Karpas-422 (cell line): Measurements from ENCODE around the gene DPP10. TPM values are rescaled to one million over a fixed set of nuclear protein-coding genes. Genes with fewer than 3 reads are reported as not detected.
"Not testable (repeated sequence)": the region's sequence is repeated elsewhere in the genome, so short reads cannot be mapped to it uniquely, and the experiment has no call there.

Experiments used
- DNase-seq: peaks from one replicate; pipeline ENCODE4 v3.0.0-alpha.2; 2015
- H2AFZ ChIP-seq: fragments of 200-600 bp; sonication (generic); 2 replicates; pipeline ENCODE4 v1.6.1; 2014; ENCODE audit warnings: antibody characterized with exemption, low read length, mixed read lengths
- H3K27ac ChIP-seq: fragments of 200-600 bp; sonication (generic); 2 replicates; pipeline ENCODE4 v1.5.1; 2014; ENCODE audit warnings: mild to moderate bottlenecking, low read length, moderate library complexity
- H3K27me3 ChIP-seq: fragments of 200-600 bp; sonication (generic); 2 replicates; pipeline ENCODE4 v1.6.1; 2014; ENCODE audit warnings: low read length, mixed read lengths
- H3K36me3 ChIP-seq: fragments of 200-600 bp; sonication (generic); 2 replicates; pipeline ENCODE4 v1.6.1; 2014; ENCODE audit warnings: low read length, mixed read lengths; ENCODE audit not compliant: insufficient read depth
- H3K4me1 ChIP-seq: fragments of 200-600 bp; sonication (generic); 2 replicates; pipeline ENCODE4 v1.6.1; 2014; ENCODE audit warnings: mild to moderate bottlenecking, low read length, mixed read lengths
- H3K4me2 ChIP-seq: fragments of 200-600 bp; sonication (generic); 2 replicates; pipeline ENCODE4 v1.6.1; 2014; ENCODE audit warnings: low read length, low read depth, mild to moderate bottlenecking; ENCODE audit not compliant: poor library complexity, severe bottlenecking
- H3K4me3 ChIP-seq: fragments of 200-600 bp; sonication (generic); 2 replicates; pipeline ENCODE4 v1.5.1; 2014; ENCODE audit warnings: mild to moderate bottlenecking, antibody characterized with exemption, low read length, mixed read lengths
- H3K79me2 ChIP-seq: fragments of 200-600 bp; sonication (generic); 2 replicates; pipeline ENCODE4 v1.6.1; 2014; ENCODE audit warnings: mild to moderate bottlenecking, low read length, mixed read lengths
- H3K9ac ChIP-seq: fragments of 200-600 bp; sonication (generic); 2 replicates; pipeline ENCODE4 v1.6.0; 2014; ENCODE audit warnings: low read length
- H3K9me2 ChIP-seq: fragments of 200-600 bp; sonication (generic), shearing (Covaris generic); replicated peaks from 2 replicates; pipeline ENCODE4 v1.6.0; 2014; ENCODE audit warnings: mild to moderate bottlenecking, low read length, moderate library complexity; ENCODE audit not compliant: insufficient read depth
- H3K9me3 ChIP-seq: fragments of 300-700, 200-600 bp; sonication (generic); 2 replicates; pipeline ENCODE4 v1.6.1; 2014; ENCODE audit warnings: low read length, mixed read lengths
- H4K20me1 ChIP-seq: fragments of 200-600 bp; sonication (generic); 2 replicates; pipeline ENCODE4 v1.6.1; 2014; ENCODE audit warnings: mild to moderate bottlenecking, antibody characterized with exemption, low read length, low read depth; ENCODE audit not compliant: insufficient read depth
- total RNA-seq: library from RNA; depleted of rRNA; stranded (reverse); fragments of >200 nt; shearing (Covaris generic); gene quantifications from 2 replicates; pipeline ENCODE4 v1.2.3, GENCODE V29; 2014; ENCODE audit warnings: low replicate concordance

DPP10 gene
- total RNA-seq, 1 experiment from 2014 or later = not detected

DNA sequence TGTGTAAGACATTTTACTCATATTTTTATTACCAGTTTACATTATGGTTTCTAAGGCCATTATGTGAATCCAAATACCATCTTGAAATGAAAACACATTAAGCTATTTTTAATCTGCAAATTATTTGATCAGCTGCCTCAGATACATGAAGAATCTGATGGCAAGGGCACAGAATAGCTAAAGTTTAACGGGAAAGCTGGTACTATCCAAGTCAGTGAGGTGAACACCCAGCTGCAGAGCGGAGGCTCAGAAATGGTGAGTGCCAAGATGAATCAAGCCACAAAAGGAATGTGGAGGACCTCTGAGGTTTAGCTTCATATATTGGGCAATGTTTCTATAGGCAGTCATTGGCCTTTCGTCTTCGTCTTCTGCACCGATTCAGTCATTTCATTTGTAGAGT, 75.1 kb downstream of the DPP10 start:
- no peaks in the 10 kb centered on the region for H3K79me2 ChIP-seq
- DNase-seq = no peak
- H3K27me3 ChIP-seq = no peaks in the 10 kb centered on the region
- no peaks in the 10 kb centered on the region for H3K36me3 ChIP-seq
- no peak overlapping the region for H2AFZ ChIP-seq
- no peak overlapping the region for H3K9ac ChIP-seq
- H3K9me3 ChIP-seq = no peaks in the 10 kb centered on the region
- no peak overlapping the region for H3K4me3 ChIP-seq
- H4K20me1 ChIP-seq = no peaks in the 10 kb centered on the region
- H3K4me2 ChIP-seq = no peak overlapping the region
- no peak overlapping the region for H3K27ac ChIP-seq
- H3K9me2 ChIP-seq = no peaks in the 10 kb centered on the region
- H3K4me1 ChIP-seq = no peaks in the 10 kb centered on the region

DNA sequence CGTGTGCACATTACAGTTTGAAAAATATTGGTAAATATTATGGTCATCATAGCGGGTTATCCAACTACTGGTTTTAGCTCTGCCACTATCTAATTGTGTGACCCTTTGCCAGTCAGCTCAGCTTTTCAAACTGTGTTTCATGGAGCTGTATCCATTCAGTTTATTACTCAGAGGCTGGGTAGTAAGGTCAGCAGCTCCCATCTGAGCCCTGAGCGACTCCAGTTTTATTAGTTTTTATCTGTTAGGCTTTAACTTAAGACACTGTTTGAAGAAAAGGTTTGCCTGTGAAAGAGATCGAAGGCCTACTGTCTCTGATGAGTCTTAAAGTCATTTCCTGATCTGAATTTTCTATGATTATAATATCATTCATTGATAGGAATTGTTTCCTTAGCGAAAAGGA, 76.3 kb downstream of the DPP10 start:
- H3K79me2 ChIP-seq = no peaks in the 10 kb centered on the region
- H3K9ac ChIP-seq = no peak overlapping the region
- no peaks in the 10 kb centered on the region for H3K9me3 ChIP-seq
- H3K4me1 ChIP-seq = no peaks in the 10 kb centered on the region
- H4K20me1 ChIP-seq = no peaks in the 10 kb centered on the region
- no peaks in the 10 kb centered on the region for H3K27me3 ChIP-seq
- H3K36me3 ChIP-seq = no peaks in the 10 kb centered on the region
- no peak overlapping the region for H2AFZ ChIP-seq
- DNase-seq = no peak
- H3K27ac ChIP-seq = no peak overlapping the region
- no peak overlapping the region for H3K4me2 ChIP-seq
- no peak overlapping the region for H3K4me3 ChIP-seq
- no peaks in the 10 kb centered on the region for H3K9me2 ChIP-seq

DNA sequence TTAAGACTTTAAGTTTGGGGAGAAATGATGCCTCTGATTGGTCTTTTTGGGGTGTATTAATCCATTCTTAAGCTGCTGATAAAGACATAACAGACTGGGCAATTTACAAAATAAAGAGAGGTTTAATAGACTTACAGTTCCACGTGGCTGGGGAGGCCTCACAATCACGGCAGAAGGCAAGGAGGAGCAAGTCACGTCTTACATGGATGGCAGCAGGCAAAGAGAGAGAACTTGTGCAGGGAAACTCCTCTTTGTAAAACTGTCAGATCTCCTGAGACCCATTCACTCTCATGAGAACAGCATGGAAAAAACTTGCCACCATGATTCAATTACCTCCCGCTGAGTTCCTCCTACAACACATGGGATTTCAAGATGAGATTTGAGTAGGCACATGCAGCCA, 80.2 kb downstream of the DPP10 start:
- not testable (repeated sequence) for H4K20me1 ChIP-seq, DNase-seq, H3K36me3 ChIP-seq, H3K4me3 ChIP-seq, H2AFZ ChIP-seq, H3K4me2 ChIP-seq, H3K79me2 ChIP-seq, H3K9me2 ChIP-seq, H3K27ac ChIP-seq, H3K9ac ChIP-seq, H3K4me1 ChIP-seq, H3K27me3 ChIP-seq, H3K9me3 ChIP-seq

DNA sequence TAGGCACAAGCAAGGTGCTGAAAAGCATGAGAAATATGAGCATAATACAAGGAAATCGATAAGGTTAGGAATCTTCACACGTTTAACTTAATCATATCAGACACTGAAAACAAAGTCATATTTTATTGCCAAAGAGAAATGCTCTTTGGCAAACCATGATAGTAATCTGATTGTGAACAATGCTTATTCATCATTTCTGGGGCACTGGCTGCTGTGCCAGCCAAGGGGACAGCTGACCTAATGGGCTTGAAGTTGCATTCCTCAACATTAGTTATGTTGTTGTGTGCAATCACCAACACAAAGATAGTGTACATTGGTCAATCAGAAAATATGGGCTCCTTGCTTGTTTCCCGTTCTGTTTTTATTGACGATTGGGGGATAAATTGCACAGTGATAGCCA, 83.5 kb downstream of the DPP10 start:
- Histone ChIP-seq H3K27me3 (no peaks in the 10 kb centered on the region), H3K9ac (no peak overlapping the region), H3K79me2 (no peaks in the 10 kb centered on the region), H2AFZ (no peak overlapping the region), H3K4me3 (no peak overlapping the region), H3K4me1 (no peaks in the 10 kb centered on the region), H4K20me1 (no peaks in the 10 kb centered on the region), H3K9me2 (no peaks in the 10 kb centered on the region), H3K9me3 (no peaks in the 10 kb centered on the region), H3K4me2 (no peak overlapping the region), H3K27ac (no peak overlapping the region), H3K36me3 (no peaks in the 10 kb centered on the region)
- no peak for DNase-seq

DNA sequence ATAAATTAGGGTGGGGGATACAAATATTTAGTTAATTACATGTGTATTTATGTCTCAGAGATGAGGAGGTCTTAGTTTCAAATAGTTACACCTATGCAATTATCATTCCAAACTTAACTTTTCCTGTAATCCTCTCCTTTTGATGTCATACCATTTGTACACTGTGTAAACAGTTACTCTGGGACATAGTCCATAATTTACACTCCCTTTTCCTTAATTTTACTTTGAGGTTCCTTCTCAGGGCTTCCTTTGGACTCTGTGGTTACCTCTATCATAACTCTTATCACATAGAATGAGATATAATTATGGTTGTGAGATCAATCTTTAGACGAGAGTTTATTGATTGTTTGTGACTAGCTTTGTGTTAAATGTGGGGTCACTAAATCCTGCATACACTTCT, 84.4 kb downstream of the DPP10 start:
- Histone ChIP-seq H3K36me3 (no peaks in the 10 kb centered on the region), H3K9me2 (no peaks in the 10 kb centered on the region), H2AFZ (no peak overlapping the region)

DNA sequence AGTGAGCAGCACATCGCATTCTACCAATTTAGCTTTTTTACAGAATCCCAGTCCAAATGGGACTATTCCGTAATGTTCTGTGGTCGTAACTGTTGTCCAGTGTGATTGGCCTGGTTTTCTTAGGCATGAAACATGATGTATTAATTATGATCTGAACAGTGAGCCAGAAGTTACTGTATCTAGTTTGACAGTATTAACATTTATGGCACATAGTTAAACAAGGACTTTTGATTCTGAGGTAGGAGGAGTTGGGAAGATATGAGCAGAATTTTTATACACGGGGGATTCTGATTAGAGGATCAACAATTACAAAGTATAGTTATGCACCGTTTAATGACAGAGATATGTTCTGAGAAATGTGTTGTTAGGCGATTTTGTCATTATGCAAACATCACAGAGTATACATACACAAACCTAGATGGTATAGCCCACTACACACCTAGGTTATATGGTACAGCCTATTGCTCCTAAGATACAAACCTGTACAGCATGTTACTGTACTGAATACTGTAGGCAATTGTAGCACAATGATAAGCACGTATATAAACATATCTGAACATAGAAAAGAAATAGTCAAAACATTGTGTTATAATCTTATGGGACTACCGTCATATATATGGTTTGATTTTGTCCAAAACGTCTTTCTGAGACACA, 85.0 kb downstream of the DPP10 start:
- Histone ChIP-seq H4K20me1 (no peaks in the 10 kb centered on the region), H3K36me3 (no peaks in the 10 kb centered on the region), H3K9ac (no peak overlapping the region), H3K79me2 (no peaks in the 10 kb centered on the region), H3K27me3 (no peaks in the 10 kb centered on the region), H3K4me1 (no peaks in the 10 kb centered on the region), H2AFZ (no peak overlapping the region), H3K4me3 (no peak overlapping the region), H3K9me3 (no peaks in the 10 kb centered on the region), H3K4me2 (no peak overlapping the region), H3K27ac (no peak overlapping the region), H3K9me2 (no peaks in the 10 kb centered on the region)
- no peak for DNase-seq

More for the DNA sequence above, 84.4 kb downstream of the DPP10 start:
- Histone ChIP-seq H3K4me2 (no peak overlapping the region), H3K79me2 (no peaks in the 10 kb centered on the region), H3K27ac (no peak overlapping the region), H3K9ac (no peak overlapping the region), H4K20me1 (no peaks in the 10 kb centered on the region), H3K4me3 (no peak overlapping the region), H3K27me3 (no peaks in the 10 kb centered on the region), H3K9me3 (no peaks in the 10 kb centered on the region), H3K4me1 (no peaks in the 10 kb centered on the region)
- no peak for DNase-seq

DNA sequence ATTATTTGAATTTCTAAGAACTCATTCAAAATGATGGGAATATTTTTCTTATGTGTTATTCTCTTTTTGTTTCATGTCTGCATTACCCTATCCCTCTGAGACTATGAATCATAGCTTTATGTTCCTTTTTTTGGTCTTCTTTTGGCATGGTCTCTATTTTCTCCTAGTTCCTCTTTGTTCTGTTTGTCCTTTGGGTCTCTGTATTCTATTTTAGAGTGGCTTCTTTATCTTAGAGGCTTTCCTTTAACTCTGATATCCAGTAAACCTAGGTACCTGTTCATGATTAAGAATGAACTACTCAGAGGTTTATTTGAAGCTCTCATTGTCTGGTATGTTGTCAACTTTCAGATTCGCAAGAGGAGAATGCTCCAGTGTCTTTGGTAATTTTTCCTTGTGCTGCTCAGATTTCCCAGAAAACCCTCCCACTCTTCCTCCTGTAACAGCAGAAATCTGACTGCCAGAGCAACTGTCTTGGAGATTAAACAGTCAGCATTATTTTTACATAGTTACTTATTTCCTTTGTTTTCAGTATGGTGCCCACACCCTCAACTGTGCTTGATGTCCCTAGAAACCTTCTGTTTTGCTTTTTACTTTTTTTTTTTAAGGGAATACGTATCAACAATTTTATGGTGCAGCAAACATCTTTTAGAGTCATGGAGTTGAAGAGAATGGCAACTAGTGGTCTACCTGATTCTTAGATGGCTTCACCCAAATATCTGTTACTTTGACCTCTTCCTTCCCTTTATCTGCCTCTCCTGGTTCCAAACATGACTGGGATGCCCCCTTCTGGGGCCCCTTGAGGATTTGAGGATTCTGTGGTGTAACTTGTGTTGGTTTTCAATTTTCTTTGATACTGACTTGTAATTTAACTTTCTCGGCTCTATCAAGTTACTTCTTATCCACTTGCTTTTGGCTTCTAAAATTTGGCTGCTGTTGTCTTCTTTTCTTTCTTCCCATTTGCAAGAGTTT, 92.0 kb downstream of the DPP10 start:
- no peak overlapping the region for H3K27ac ChIP-seq
- no peak for DNase-seq
- no peaks in the 10 kb centered on the region for H4K20me1 ChIP-seq
- no peaks in the 10 kb centered on the region for H3K36me3 ChIP-seq
- no peak overlapping the region for H3K4me2 ChIP-seq
- H3K9me3 ChIP-seq = no peaks in the 10 kb centered on the region
- no peak overlapping the region for H3K4me3 ChIP-seq
- no peaks in the 10 kb centered on the region for H3K9me2 ChIP-seq
- no peak overlapping the region for H3K9ac ChIP-seq
- H3K79me2 ChIP-seq = no peaks in the 10 kb centered on the region
- no peak overlapping the region for H2AFZ ChIP-seq
- H3K4me1 ChIP-seq = no peaks in the 10 kb centered on the region
- H3K27me3 ChIP-seq = no peaks in the 10 kb centered on the region

DNA sequence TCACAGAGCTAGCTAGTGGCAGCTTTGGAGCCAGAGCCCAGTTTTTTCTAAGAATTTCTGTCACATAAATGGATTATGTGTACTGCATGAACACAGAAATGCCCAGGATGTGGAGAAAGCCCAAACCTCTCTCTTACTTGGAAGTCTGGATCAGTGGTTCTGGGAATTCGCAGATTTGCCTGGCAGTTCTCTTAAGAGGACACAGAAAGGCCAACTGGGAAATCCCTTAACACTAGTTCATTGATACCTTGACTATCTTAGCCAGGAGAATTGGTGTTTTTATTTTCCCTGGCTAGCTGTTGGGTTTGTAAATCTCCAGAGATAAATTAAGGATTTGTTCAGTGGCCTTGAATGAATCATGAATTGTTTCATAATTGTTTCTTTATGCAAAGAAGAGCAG, 95.3 kb downstream of the DPP10 start:
- no peak for DNase-seq
- H3K27ac ChIP-seq = no peak overlapping the region
- no peak overlapping the region for H3K9ac ChIP-seq
- no peak overlapping the region for H2AFZ ChIP-seq
- H3K36me3 ChIP-seq = no peaks in the 10 kb centered on the region
- H3K4me3 ChIP-seq = no peak overlapping the region
- no peak overlapping the region for H3K4me2 ChIP-seq
- H3K27me3 ChIP-seq = no peaks in the 10 kb centered on the region
- no peaks in the 10 kb centered on the region for H3K79me2 ChIP-seq
- H3K9me3 ChIP-seq = no peaks in the 10 kb centered on the region
- no peaks in the 10 kb centered on the region for H4K20me1 ChIP-seq
- no peaks in the 10 kb centered on the region for H3K4me1 ChIP-seq
- H3K9me2 ChIP-seq = no peaks in the 10 kb centered on the region
